ENCODE results near the gene SAMD4A.

Gene SAMD4A

DNA sequence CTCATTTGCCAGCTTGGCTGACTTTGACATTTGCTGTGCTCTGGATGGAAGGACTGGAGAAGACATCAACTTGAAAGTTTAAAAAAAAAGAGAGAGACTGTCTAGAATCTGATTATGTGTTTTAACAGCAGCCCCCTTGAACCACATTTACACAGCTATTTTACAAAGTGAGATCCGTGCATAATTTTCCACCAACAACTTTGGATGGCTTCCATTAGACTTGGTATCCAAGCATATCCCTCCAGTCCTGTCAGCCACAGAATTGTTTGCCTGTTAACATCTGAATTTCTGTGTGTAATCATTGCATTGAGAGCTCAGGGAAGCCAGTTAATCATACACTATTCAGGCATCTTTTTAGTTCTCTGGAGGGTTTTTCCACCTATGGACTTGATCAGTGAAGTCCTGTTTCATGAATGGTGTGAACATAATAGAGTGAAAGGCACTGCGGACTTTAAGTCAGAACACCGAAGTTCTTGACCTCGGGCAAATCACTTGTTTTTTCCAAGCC, 93.7 kb downstream of the SAMD4A start:
- no peak for DNase-seq (ENCODE audit: low spot score)
- Histone ChIP-seq H3K27ac (no peak overlapping the region), H3K4me3 (no peak overlapping the region)
- TF ChIP-seq, protein P1, sequence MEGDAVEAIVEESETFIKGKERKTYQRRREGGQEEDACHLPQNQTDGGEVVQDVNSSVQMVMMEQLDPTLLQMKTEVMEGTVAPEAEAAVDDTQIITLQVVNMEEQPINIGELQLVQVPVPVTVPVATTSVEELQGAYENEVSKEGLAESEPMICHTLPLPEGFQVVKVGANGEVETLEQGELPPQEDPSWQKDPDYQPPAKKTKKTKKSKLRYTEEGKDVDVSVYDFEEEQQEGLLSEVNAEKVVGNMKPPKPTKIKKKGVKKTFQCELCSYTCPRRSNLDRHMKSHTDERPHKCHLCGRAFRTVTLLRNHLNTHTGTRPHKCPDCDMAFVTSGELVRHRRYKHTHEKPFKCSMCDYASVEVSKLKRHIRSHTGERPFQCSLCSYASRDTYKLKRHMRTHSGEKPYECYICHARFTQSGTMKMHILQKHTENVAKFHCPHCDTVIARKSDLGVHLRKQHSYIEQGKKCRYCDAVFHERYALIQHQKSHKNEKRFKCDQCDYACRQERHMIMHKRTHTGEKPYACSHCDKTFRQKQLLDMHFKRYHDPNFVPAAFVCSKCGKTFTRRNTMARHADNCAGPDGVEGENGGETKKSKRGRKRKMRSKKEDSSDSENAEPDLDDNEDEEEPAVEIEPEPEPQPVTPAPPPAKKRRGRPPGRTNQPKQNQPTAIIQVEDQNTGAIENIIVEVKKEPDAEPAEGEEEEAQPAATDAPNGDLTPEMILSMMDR (IDR thresholded peaks at IDR 0.05): no peak

DNA sequence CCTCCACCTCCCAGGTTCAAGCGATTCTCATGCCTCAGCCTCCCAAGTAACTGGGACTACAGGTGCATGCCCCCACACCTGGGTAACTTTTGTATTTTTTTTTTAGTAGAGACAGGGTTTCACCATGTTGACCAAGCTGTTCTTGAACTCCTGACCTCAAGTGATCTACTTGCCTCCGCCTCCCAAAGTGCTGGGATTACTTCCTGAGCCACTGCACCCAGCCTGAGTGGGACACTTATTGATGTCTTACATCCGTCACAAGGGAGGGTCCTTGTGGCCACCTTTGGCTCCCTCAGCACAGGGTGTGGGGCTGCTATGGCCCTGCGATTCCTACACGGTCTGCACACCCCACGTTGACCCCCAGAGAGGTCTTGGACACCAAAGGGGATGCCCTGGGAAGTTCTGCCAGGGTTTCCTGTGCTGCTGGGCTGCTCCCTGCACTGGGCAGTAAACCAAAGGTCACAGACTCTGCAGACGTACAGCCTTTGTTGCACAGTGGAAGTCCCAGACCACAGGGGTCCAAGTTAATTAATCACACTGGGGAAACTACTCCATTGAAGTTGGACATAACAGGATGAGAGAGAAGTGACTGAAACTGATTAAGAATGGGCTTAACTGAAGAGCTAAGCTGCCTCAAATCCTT, 95.7 kb downstream of the SAMD4A start:
- H3K27ac ChIP-seq: no peak overlapping the region
- DNase-seq (ENCODE audit: low spot score): no peak
- no peak overlapping the region for H3K4me3 ChIP-seq
- TF ChIP-seq, protein P1 (IDR thresholded peaks at IDR 0.05): no peak

DNA sequence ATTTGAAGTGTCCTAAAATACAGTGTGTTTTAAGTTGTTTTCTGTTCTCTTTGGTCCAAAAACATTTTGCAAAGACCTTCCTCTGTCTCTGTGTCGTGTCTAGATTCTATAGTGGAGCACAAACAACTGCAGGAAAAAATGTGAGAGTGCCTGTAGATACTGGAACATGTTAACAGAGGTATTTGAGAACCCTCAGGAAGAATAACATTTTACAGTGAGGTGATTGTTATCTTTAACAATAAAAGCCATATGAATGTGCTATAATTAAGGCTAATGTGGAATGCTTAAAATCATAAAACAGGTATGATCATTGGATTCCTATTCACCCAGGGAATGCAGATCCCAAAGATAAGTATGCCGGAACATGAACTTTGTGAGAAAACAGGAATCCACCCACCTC, 98.0 kb downstream of the SAMD4A start:
- Histone ChIP-seq H3K4me3 (no peak overlapping the region), H3K27ac (no peak overlapping the region)
- DNase-seq (ENCODE audit: low spot score): no peak
- TF ChIP-seq, protein P1 (IDR thresholded peaks at IDR 0.05): no peak

DNA sequence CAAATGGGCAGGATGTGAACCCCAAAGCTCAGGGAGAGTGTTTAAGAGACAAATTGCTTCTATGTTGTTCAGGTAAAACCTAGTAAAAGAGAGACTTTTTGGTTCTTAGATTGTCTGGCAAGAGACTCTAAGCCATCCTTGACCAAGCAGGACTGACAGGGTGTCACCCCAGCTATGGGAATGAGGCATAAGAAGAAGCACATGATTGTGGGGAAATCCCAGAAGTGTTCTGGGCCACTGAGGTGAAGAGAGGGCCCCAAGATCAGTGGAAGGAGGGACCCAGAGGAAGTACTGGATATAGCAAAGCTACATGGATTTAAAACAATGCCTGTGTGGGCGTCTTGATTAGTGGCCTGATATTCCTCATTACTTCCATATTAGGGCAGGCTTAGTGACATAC, 99.0 kb downstream of the SAMD4A start:
- Histone ChIP-seq H3K27ac (no peak overlapping the region), H3K4me3 (no peak overlapping the region)
- TF ChIP-seq, protein P1 (IDR thresholded peaks at IDR 0.05): no peak
- no peak for DNase-seq (ENCODE audit: low spot score)

DNA sequence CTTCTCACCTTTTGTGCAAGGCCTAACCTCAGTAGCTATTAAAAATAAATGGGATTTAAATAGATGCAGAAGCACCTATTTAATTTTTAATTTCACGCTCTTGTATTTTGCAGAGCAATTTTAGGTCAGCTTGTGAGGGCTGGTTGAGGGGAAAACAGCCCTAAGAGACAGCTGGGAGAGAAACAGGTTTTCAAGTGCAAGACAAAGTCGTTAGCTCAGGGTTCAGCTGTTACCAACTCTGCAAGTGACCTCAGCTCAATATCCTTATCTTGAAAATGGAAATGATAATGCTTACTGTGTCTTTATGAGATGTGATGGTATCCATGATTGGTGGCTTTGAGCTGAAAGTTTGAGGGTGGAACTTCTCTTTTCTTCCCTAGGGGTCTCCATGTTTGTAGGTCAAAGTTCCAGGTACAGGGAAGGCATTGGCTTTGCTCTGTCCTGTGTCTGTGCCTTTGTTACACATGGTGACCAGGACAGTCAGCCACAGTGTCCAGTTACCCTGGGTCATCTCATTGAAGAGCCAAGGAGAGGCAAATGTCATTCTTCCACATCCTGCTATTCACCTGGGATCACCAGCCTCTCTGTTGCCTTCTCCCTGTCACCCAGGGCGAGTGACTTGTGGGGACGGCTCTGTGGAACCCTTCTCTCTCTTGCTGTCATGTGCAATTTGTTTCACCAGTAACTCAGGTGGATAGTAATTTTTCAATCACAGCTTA, 100.3 kb downstream of the SAMD4A start:
- DNase-seq (ENCODE audit: low spot score): no peak
- TF ChIP-seq, protein P1 (IDR thresholded peaks at IDR 0.05): no peak
- no peak overlapping the region for H3K4me3 ChIP-seq
- H3K27ac ChIP-seq: no peak overlapping the region

DNA sequence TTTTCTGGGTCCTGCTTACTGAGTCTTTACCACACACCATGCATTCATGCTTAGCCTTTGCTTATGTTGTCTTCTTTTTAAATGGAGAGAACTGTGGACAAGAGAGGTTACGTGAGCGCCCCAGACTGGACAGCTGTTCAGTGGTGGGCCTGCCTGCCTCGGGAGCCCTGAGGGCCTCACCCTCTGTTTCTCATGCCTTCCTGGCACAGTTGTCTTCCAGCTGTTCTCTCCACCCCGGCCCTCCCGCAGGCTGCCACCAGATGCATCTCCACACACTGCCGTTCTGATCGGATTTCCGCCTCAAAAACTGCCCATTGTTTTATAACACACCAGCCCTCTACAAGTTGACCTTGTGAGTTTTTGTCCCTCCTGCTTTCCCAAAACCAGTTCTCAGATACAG, 100.8 kb downstream of the SAMD4A start:
- Histone ChIP-seq H3K4me3 (no peak overlapping the region), H3K27ac (no peak overlapping the region)
- no peak for DNase-seq (ENCODE audit: low spot score)
- TF ChIP-seq, protein P1 (IDR thresholded peaks at IDR 0.05): no peak

Data from coronary artery (tissue), 2 donors.